Measurements from ENCODE around the gene KRTAP10-4.
"Not testable (repeated sequence)": the region's sequence is repeated elsewhere in the genome, so short reads cannot be mapped to it uniquely, and the experiment has no call there.

KRTAP10-4 gene

GRCh38 chr21:44576025-44576420 is 2.5 kb downstream of the KRTAP10-4 start:
- Mint-ChIP-seq H3K4me3 (no peak overlapping the region), H3K4me1 (no peaks in the 10 kb centered on the region), H3K36me3 (ENCODE audit: low read depth) (no peaks in the 10 kb centered on the region), H3K9me3 (peaks cover 16% of the 10 kb centered on the region), H3K27ac (no peak overlapping the region), H3K27me3 (peaks cover 2% of the 10 kb centered on the region)
- DNase-seq = no peak
- no peak for ATAC-seq

- no peak for ATAC-seq
- no peak overlapping the region for H3K4me3 Mint-ChIP-seq
- H3K9me3 Mint-ChIP-seq = peaks cover 24% of the 10 kb centered on the region
- H3K27ac Mint-ChIP-seq = no peak overlapping the region
- peaks cover 5% of the 10 kb centered on the region for H3K4me1 Mint-ChIP-seq
- peaks cover 2% of the 10 kb centered on the region for H3K27me3 Mint-ChIP-seq
- H3K36me3 Mint-ChIP-seq (ENCODE audit: low read depth) = peaks cover 3% of the 10 kb centered on the region
- no peak for DNase-seq
Observed at GRCh38 chr21:44578371-44579055, 5.0 kb downstream of the KRTAP10-4 start.

GRCh38 chr21:44579056-44579832 is 5.7 kb downstream of the KRTAP10-4 start:
- Mint-ChIP-seq H3K9me3 (peaks cover 24% of the 10 kb centered on the region), H3K27ac (no peak overlapping the region), H3K4me1 (peaks cover 5% of the 10 kb centered on the region), H3K36me3 (ENCODE audit: low read depth) (peaks cover 3% of the 10 kb centered on the region), H3K27me3 (peaks cover 2% of the 10 kb centered on the region), H3K4me3 (no peak overlapping the region)
- no peak for ATAC-seq
- no peak for DNase-seq

GRCh38 chr21:44579833-44580144 is 6.3 kb downstream of the KRTAP10-4 start:
- peaks cover 5% of the 10 kb centered on the region for H3K4me1 Mint-ChIP-seq

GRCh38 chr21:44580231-44580821 is 6.8 kb downstream of the KRTAP10-4 start, which contains the start of gene KRTAP10-5:
TSS of gene KRTAP10-5 (minus strand) at chr21:44580604. CDS start at chr21:44580578, 26 bp downstream.
- not testable (repeated sequence) for ATAC-seq; H3K36me3 Mint-ChIP-seq (ENCODE audit: low read depth); H3K27me3 Mint-ChIP-seq; H3K27ac Mint-ChIP-seq; H3K4me3 Mint-ChIP-seq; H3K4me1 Mint-ChIP-seq; DNase-seq
- H3K9me3 Mint-ChIP-seq = peaks cover 24% of the 10 kb centered on the region

More at GRCh38 chr21:44579833-44580144, 6.3 kb downstream of the KRTAP10-4 start:
- H3K27me3 Mint-ChIP-seq = peaks cover 2% of the 10 kb centered on the region
- H3K9me3 Mint-ChIP-seq = peaks cover 24% of the 10 kb centered on the region
- peaks cover 3% of the 10 kb centered on the region for H3K36me3 Mint-ChIP-seq (ENCODE audit: low read depth)
- ATAC-seq (no peak), DNase-seq (no peak)
- H3K4me3 Mint-ChIP-seq = no peak overlapping the region
- no peak overlapping the region for H3K27ac Mint-ChIP-seq

GRCh38 chr21:44581158-44581557 is 7.6 kb downstream of the KRTAP10-4 start:
- Mint-ChIP-seq H3K9me3 (peaks cover 24% of the 10 kb centered on the region), H3K27ac (no peak overlapping the region), H3K4me1 (peaks cover 5% of the 10 kb centered on the region), H3K27me3 (no peaks in the 10 kb centered on the region), H3K4me3 (no peak overlapping the region), H3K36me3 (ENCODE audit: low read depth) (peaks cover 3% of the 10 kb centered on the region)
- ATAC-seq (no peak), DNase-seq (no peak)

GRCh38 chr21:44582055-44582454 is 8.5 kb downstream of the KRTAP10-4 start:
- no peak overlapping the region for H3K27ac Mint-ChIP-seq
- H3K36me3 Mint-ChIP-seq (ENCODE audit: low read depth) = peaks cover 3% of the 10 kb centered on the region
- DNase-seq = no peak
- H3K4me1 Mint-ChIP-seq = peaks cover 5% of the 10 kb centered on the region
- H3K9me3 Mint-ChIP-seq = peaks cover 18% of the 10 kb centered on the region
- ATAC-seq = no peak
- peaks cover 7% of the 10 kb centered on the region for H3K27me3 Mint-ChIP-seq
- H3K4me3 Mint-ChIP-seq = no peak overlapping the region

- peaks cover 10% of the 10 kb centered on the region for H3K9me3 Mint-ChIP-seq
- H3K4me3 Mint-ChIP-seq = no peak overlapping the region
- ATAC-seq (no peak), DNase-seq (no peak)
- peaks cover 5% of the 10 kb centered on the region for H3K4me1 Mint-ChIP-seq
- H3K36me3 Mint-ChIP-seq (ENCODE audit: low read depth) = peaks cover 3% of the 10 kb centered on the region
- H3K27me3 Mint-ChIP-seq = peaks cover 8% of the 10 kb centered on the region
- H3K27ac Mint-ChIP-seq = no peak overlapping the region
Observed at GRCh38 chr21:44583089-44583799, 9.7 kb downstream of the KRTAP10-4 start.

- Mint-ChIP-seq H3K36me3 (ENCODE audit: low read depth) (peaks cover 3% of the 10 kb centered on the region), H3K4me1 (peaks cover 5% of the 10 kb centered on the region), H3K27ac (no peak overlapping the region), H3K27me3 (peaks cover 8% of the 10 kb centered on the region), H3K9me3 (peaks cover 10% of the 10 kb centered on the region), H3K4me3 (no peak overlapping the region)
- ATAC-seq = peak; percentile 40
- DNase-seq = no peak
Observed at GRCh38 chr21:44583800-44584147, 10.2 kb downstream of the KRTAP10-4 start.

- Mint-ChIP-seq H3K9me3 (peaks cover 9% of the 10 kb centered on the region), H3K4me3 (no peak overlapping the region), H3K27ac (no peak overlapping the region), H3K36me3 (ENCODE audit: low read depth) (peaks cover 3% of the 10 kb centered on the region), H3K4me1 (peaks cover 5% of the 10 kb centered on the region), H3K27me3 (peaks cover 8% of the 10 kb centered on the region)
- ATAC-seq (no peak), DNase-seq (no peak)
Observed at GRCh38 chr21:44585892-44586291, 12.4 kb downstream of the KRTAP10-4 start.

- H3K27ac Mint-ChIP-seq = no peak overlapping the region
- H3K36me3 Mint-ChIP-seq (ENCODE audit: low read depth) = no peaks in the 10 kb centered on the region
- no peaks in the 10 kb centered on the region for H3K4me1 Mint-ChIP-seq
- H3K4me3 Mint-ChIP-seq = no peak overlapping the region
- DNase-seq (no peak), ATAC-seq (no peak)
- no peaks in the 10 kb centered on the region for H3K9me3 Mint-ChIP-seq
- peaks cover 8% of the 10 kb centered on the region for H3K27me3 Mint-ChIP-seq
Observed at GRCh38 chr21:44589094-44589493, 15.6 kb downstream of the KRTAP10-4 start.

GRCh38 chr21:44589586-44590305 is 16.2 kb downstream of the KRTAP10-4 start:
- Mint-ChIP-seq H3K27ac (no peak overlapping the region), H3K27me3 (peaks cover 8% of the 10 kb centered on the region), H3K36me3 (ENCODE audit: low read depth) (no peaks in the 10 kb centered on the region), H3K9me3 (no peaks in the 10 kb centered on the region), H3K4me1 (no peaks in the 10 kb centered on the region), H3K4me3 (no peak overlapping the region)
- no peak for ATAC-seq
- DNase-seq = no peak

GRCh38 chr21:44590311-44590721 is 16.8 kb downstream of the KRTAP10-4 start:
- no peaks in the 10 kb centered on the region for H3K36me3 Mint-ChIP-seq (ENCODE audit: low read depth)
- H3K4me1 Mint-ChIP-seq = no peaks in the 10 kb centered on the region
- no peak for DNase-seq

More at GRCh38 chr21:44590311-44590721, 16.8 kb downstream of the KRTAP10-4 start:
- H3K4me3 Mint-ChIP-seq = no peak overlapping the region
- peaks cover 8% of the 10 kb centered on the region for H3K27me3 Mint-ChIP-seq
- no peak overlapping the region for H3K27ac Mint-ChIP-seq
- no peak for ATAC-seq
- H3K9me3 Mint-ChIP-seq = no peaks in the 10 kb centered on the region
